Thyroid gland (tissue), 4 donors: ENCODE data around the gene DPYSL3.

Experiments
- CTCF ChIP-seq, 6 experiments: fragments of 200-600 bp in 3 of 6; fragments of 450-650 bp in 3 of 6; sonication (generic) in 3 of 6; IDR thresholded peaks; one replicate each; pipeline ENCODE4 v1.5.1; 2016 to 2019; ENCODE audit warnings: antibody characterized with exemption in 6 of 6, mild to moderate bottlenecking in 2 of 6, inconsistent platforms in 1 of 6, moderate library complexity in 1 of 6
- POLR2A ChIP-seq, 2 donors: fragments of 450-650 bp; IDR thresholded peaks; one replicate each; pipeline ENCODE4 v1.6.1; 2017; ENCODE audit warnings: antibody characterized with exemption in 2 of 2, mild to moderate bottlenecking in 2 of 2, moderate library complexity in 1 of 2

GRCh38 chr5:147448766-147449165 lies 61.1 kb downstream of the DPYSL3 start:
- TF ChIP-seq CTCF (IDR thresholded peaks at IDR 0.05) (no peak), POLR2A (IDR thresholded peaks at IDR 0.05) (no peak)
